Measurements from ENCODE around the gene ZNF524.

The ZNF524 gene

DNA sequence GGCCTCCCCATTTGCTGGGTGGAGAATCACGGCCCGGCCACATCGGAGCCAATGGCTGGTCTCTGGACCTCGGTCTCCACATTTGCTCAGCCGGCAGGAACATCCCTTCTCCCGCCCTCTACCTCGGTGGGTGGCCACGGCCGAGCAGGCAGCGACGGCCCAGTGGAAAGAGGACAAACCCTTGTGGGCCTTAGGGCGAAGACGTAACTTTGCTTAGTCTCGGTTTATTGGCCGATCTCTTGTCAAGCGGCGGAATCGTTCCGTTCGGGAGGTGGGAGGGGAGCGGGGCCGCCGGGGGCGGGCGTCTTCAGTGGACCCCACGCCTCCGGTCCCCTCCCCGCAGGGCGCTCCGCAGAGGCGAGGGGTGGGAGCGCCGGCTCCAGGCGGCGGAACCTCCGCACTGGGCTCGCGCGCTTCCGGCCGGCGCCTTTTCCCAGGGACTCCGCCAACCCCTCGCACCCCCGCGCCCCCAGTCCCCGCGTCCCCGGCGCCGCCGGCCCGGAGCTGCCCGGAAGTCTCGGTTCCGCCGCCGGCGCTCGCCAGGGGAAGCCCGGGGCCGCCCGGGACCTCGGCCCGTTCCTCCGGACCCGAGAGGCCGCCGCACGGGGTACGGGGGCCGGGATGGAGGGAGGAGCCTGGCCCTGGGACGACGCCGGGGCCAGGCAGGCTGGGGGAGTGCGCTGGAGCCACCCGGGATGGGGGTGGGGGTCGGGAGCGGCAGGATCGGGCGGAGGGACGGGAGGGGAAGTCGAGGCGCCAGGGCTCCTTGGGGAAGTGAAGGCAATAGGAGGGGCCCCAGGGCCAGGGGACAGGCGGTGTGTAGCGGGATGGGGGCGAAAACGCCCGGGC is 40.7 kb downstream of the ZNF524 start, which contains the start of gene ZNF580:
Gene ZNF580 (plus strand): TSS at position 426 of the 849 bp plus-strand sequence. CDS start 1,507 bp downstream, outside the sequence.
- no peak for TF ChIP-seq CTCF (IDR thresholded peaks at IDR 0.05; ENCODE audit: low read depth, low read length)
- peak within 1 kb of the TSS; percentile 83 for H3K4me3 ChIP-seq (ENCODE audit: low read depth, low read length)

GRCh38 chr19:55641426-55642152 is 41.5 kb downstream of the ZNF524 start:
- TF ChIP-seq CTCF (IDR thresholded peaks at IDR 0.05; ENCODE audit: low read depth, low read length), result no peak
- H3K4me3 ChIP-seq (ENCODE audit: low read depth, low read length), result peak overlapping the region; percentile 83

GRCh38 chr19:55642153-55643002 is 42.3 kb downstream of the ZNF524 start:
- no peak for TF ChIP-seq CTCF (IDR thresholded peaks at IDR 0.05; ENCODE audit: low read depth, low read length)

DNA sequence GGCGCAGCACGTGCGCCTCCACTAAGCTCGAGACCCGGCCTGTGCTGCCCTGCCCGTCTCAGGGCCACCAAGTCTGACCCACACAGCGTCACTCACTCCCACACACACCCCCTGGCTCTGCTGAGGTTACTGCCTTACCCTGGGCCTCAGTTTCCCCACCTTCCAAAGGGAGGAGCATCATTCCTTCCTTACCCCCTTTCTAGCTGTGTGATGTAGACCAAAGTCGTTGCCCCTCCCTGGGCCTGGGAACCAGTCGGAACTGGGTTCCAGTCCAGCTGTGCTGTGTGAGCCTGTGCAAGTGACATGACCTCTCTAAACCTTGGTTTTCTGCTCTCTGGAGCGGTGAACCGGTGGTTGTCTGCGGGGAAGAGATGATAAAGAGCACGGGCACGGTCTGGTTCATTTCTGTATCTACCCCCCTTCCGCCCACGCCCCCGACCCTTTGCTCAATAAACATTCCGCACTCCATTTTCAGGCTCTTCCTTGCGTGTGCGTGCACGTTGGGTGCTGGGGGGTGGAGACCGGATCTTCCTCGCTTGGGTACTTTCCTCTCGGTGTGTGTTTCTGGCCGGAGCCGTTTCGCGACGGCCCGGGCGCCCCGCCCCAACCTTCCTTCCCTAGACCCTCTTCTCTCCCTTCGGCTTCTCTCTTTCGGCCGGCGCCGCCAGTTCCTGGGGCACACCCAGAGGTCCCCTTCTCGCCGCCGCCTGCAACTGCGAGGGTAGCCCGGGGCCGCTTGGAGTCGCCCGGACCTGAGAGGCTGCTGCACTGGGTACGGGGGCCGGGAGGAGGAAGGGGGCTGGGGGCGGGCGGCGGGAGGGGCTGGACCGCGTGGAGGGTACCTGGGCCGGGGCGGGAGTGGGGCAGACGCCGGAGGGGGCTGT is 43.2 kb downstream of the ZNF524 start, which contains the start of gene ZNF581:
Gene ZNF581 (plus strand): TSS at position 647 of the 884 bp plus-strand sequence. CDS start 923 bp downstream, outside the sequence.
- TF ChIP-seq CTCF (IDR thresholded peaks at IDR 0.05; ENCODE audit: low read depth, low read length), result no peak
- peak within 1 kb of the TSS; percentile 83 for H3K4me3 ChIP-seq (ENCODE audit: low read depth, low read length)

More at GRCh38 chr19:55642153-55643002, 42.3 kb downstream of the ZNF524 start:
- peak overlapping the region; percentile 83 for H3K4me3 ChIP-seq (ENCODE audit: low read depth, low read length)

GRCh38 chr19:55643887-55644176 is 43.7 kb downstream of the ZNF524 start:
- TF ChIP-seq CTCF (IDR thresholded peaks at IDR 0.05; ENCODE audit: low read depth, low read length), result no peak

GRCh38 chr19:55644191-55644833 is 44.2 kb downstream of the ZNF524 start:
- TF ChIP-seq CTCF (IDR thresholded peaks at IDR 0.05; ENCODE audit: low read depth, low read length), result no peak
- H3K4me3 ChIP-seq (ENCODE audit: low read depth, low read length), result peak overlapping the region; percentile 83

More at GRCh38 chr19:55643887-55644176, 43.7 kb downstream of the ZNF524 start:
- peak overlapping the region; percentile 83 for H3K4me3 ChIP-seq (ENCODE audit: low read depth, low read length)
